GM18508 (cell line): ENCODE measurements around the gene PTPN23.

ENCODE experiments used
- ATAC-seq: cut with Tn5 transposase; IDR thresholded peaks from one replicate; pipeline ENCODE4 v1.9.1; 2021; ENCODE audit warnings: moderate number of reproducible peaks; ENCODE audit not compliant: insufficient read depth, unreplicated experiment

PTPN23 gene

GRCh38 chr3:47418167-47419082, 37.6 kb downstream of the PTPN23 start:
- ATAC-seq = no peak

DNA sequence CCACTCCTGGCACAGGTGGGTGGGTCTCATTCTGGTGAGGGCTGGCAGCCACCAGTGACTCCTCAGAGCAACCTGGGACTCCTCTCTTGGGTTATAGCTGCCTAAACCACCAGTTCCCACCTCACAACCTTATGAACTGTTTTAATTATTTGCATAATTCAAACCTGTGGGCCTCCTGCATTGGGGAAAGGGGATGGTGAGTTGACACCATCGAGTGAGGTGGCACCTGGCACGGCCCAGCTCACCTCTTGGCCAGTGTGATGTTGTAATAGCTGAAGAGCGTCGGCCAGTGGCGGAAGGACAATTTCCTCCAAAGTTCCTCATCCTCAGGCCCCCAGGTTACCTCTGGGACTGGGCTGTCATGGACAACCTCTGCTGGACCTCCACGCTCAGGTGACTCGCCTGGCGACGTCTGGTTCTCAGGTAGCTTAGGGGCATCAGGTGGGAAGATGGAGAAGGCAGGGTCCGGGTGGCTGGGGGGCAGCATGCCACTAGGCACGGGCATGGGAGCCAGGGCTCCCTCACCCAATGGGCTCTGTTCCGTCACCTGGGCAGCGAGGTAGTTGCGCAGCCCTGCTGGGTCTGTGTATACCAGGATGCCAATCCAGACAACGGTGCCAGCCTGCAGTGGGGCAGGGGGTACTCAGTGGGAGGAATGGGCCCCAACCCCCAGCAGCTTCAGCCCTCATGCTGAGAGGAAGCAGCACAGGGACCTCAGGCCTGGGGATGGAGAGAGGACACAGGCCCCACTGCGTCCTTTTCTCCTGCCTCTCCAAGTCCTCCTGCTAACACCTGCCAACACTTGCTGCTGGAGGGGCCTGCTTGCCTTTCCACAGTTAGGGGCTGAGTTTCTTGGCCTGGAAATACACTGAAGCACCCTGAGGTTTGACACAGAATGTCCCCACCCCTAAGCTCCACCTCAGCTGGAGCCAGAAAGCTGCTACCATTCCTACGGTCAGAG, 38.5 kb downstream of the PTPN23 start:
- no peak for ATAC-seq

- ATAC-seq = no peak
These were observed 39.2 kb downstream of the PTPN23 start for GRCh38 chr3:47420044-47420430.

DNA sequence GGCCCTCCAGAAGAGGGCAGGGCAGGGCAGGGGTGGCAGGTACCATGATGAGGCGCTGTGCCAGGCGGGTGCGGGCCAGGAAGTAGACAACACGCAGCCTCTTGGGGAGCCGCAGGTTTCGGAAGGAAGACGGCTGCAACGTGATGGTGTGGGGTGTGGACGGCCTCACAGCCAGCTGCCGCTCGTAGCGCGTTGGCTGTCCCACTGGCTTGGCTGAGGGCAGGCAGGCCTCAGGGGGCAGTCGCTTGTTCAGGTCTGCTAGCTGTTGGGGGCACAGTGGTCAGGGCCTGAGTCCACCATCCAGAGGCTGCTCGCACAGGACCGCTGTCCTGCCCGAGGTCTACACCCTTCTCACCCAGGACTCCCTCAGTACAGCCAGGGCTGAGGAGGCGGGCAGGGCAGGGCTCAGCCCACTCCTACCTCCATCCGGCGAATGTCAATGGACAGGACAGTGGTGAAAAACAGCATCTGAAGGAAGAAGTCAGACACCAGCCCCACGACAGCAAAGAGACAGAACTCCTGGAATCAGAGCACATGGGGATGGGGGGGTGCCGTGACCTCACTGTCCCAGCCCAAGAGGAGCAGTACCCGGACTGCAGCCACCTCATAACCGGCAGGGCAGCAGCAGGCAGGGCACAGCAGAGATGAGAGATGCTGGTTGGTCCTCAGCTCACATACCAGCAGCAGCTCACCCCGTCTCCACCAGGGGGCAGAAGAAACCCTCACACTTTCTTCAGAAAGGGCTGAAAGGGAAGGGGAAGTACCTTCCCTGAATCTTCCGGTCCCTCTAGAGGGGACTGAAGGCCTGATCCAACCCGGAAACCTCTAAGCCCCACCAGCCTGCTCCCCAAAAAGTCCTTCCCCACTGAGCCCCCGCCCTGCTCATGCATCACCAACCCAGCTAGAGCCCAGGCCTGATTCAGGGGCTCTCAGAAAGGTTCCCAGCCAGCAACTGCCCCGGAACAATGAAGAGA, 40.0 kb downstream of the PTPN23 start:
- no peak for ATAC-seq

- ATAC-seq = no peak
These were observed 41.2 kb downstream of the PTPN23 start for GRCh38 chr3:47421741-47422649.

DNA sequence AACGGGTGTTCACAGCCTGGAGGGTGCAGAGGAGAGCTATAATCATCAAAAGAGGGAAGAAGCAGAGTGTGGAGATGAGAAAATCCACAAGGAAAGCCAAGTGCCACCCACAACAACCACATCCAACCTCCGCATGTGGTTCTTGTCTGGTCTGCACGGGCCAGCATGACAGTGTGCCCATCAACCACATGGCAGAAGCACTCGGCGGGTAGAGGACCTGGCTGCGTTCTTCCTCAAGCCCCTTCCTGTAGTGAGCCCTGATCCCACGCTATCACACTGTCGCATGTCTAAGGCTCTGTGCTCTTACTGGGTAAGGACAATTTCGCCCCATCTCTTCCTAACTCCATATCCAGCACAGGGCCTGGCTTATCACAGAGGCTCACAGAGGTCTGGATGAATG, 41.9 kb downstream of the PTPN23 start:
- ATAC-seq = no peak

- ATAC-seq = no peak
These were observed 42.8 kb downstream of the PTPN23 start for GRCh38 chr3:47423548-47424145.

GRCh38 chr3:47424434-47425382, 43.9 kb downstream of the PTPN23 start:
- ATAC-seq = no peak

DNA sequence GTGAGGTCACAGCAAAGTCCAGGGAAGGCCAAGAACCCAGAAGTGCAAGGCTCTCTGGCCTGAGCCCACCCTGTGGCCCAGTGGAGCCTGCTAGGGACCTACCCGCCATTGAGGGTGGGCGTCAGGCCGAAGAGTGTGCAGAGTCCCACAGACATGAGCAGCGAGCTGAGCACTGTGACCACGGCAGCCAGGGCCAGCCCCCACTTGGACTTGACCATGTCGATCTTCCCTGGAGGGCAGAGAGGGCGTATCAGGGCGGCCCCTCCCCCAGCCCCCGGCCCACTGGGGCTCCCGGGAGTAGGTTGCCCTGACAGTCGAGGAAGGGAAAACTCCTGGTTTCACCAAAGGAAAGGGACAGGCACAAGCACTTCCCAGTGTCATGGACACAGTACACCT, 44.6 kb downstream of the PTPN23 start:
- no peak for ATAC-seq

GRCh38 chr3:47425959-47426358, 45.1 kb downstream of the PTPN23 start:
- ATAC-seq = no peak

DNA sequence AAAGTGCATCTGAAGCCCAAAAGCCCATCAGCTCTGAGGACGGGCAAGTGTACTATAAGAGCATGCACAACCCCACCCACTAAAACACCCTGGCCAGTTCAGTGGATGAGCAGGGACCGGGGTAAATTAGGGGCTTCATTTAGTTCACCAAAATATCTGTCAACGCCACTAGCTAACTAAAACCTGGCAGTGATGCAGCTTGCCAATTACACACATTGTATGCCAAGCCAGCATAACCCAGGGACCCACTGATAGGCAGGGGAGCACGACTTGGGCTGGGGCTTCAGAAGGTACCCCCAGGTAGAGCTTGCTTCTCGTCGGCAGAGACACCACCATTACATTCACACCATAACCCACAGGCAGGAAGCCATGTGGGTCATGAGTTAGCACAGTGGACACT, 47.0 kb downstream of the PTPN23 start:
- no peak for ATAC-seq

DNA sequence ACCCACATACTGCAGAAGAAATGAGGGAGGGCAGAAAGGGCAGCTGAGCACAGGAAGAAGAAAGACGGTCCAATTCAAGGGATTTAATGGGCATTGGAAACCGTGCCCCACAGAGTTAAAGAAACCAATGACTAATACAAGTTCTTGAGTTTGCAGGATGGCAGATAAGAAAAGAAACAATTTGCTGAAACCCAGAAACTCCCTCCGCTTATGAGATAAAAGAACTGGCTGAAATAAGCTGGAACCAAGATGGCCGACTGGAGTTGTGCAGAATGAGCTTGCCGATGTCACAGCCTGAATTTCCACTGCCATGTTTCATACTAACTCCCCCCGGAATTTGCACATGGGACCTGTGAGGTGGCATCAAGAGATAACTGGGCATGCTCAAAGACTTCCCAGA, 47.8 kb downstream of the PTPN23 start:
- ATAC-seq = no peak

GRCh38 chr3:47429476-47430270, 48.9 kb downstream of the PTPN23 start:
- no peak for ATAC-seq

DNA sequence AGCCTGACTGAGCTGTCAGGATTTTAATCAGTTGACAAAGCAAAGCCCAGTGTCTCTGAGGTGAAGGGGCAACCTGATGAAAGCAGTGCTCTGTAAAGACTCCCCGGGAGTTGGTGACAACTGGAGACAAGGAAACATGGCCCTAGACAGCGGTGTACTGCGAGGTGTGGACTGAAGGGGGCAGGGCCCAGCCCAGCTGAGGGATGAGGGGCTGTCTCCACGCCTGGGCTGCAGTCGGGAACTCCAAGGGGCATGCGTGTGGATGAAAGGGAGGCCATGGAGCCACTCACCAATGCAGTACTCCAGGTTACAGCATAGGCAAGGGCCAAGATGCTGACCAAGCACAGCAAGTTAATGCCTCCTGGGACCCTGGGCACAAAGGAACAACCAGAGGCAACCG, 49.8 kb downstream of the PTPN23 start:
- no peak for ATAC-seq

DNA sequence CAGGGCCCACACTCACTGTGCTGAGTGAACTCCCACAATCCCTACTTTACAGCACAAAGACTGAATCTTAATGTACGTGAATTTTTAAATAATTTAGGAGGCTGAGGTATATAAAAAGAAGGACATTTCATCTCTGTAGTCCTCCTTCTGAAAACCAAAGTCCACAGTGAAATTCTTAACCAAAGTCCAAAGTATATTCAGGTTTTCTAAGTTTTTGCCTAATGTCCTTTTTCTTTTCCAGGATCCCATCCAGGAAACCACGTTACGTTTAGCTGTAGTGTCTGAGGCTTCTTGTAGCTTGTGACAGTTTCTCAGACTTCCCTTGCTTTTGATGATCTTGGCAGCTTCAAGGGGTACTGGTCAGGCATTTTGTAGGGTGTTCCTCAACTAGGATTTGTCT, 50.4 kb downstream of the PTPN23 start:
- no peak for ATAC-seq

DNA sequence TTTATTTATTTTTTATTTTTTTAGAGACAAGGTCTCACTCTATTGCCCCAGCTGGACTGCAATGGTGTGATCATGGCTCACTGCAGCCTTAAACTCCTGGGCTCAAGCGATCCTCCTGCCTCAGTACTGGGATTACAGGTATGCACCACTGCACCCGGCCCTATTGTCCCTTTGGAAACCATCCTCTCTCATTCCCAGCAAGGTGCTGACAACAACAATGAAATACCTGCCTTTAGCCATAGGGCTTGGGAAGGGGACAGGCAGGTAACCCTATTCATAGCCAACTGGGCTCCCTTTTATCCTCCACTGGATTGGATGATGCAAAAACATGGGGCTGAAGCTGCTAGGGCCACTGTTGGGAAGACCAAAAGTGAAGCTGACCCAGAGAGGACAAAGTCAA, 51.9 kb downstream of the PTPN23 start:
- ATAC-seq = no peak

DNA sequence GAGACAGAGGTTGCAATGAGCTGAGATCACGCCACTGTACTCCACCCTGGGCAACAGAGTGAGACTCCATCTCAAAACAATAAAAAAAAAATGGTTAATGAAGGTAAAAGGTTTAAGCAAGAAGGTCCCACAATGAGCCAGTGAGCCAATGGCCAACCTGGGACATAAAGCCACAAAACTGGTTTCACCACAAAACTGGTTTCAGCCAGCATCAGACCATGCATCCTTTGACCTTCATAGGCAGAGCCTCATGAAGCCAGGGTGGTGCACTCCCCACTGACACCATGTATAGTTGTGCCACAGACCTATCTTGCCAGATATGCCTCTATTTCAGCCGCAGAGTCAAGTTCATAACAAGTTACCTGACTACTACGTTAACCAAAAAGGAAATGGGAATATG, 53.0 kb downstream of the PTPN23 start:
- ATAC-seq = no peak
